Activated T-cell treated with anti-CD3 and anti-CD28 coated beads, Interleukin-2, amount 50 U/mL, for 4 hours (primary cell): ENCODE measurements around the gene FBXL17. TPM values are rescaled to one million over a fixed set of nuclear protein-coding genes. Genes with fewer than 3 reads are reported as not detected.

Experiments
- ATAC-seq, 2 donors: fragments of 200-7000 bp; cut with Tn5 transposase; one replicate each; pipeline ENCODE4 v1.10.0; 2021
- DNase-seq: peaks from one replicate; pipeline ENCODE4 v3.0.0-alpha.2; 2020
- H3K27me3 Mint-ChIP-seq: one replicate; pipeline ENCODE4 v1.8.0; 2021; ENCODE audit warnings: low read depth, mixed read lengths
- H3K36me3 Mint-ChIP-seq: one replicate; pipeline ENCODE4 v1.8.0; 2022; ENCODE audit warnings: mixed read lengths; ENCODE audit not compliant: insufficient read depth
- H3K4me1 Mint-ChIP-seq: one replicate; pipeline ENCODE4 v1.8.0; 2021; ENCODE audit warnings: low read depth, mixed read lengths
- H3K4me3 Mint-ChIP-seq: one replicate; pipeline ENCODE4 v1.8.0; 2021; ENCODE audit warnings: mild to moderate bottlenecking, moderate library complexity, mixed read lengths
- H3K9me3 Mint-ChIP-seq: one replicate; pipeline ENCODE4 v1.8.0; 2021; ENCODE audit warnings: mixed read lengths
- total RNA-seq, 3 donors: library from RNA; stranded (reverse); gene quantifications; one replicate each; pipeline ENCODE4 v1.2.1, GENCODE V29; 2021

Gene FBXL17
- total RNA-seq, 3 donors from 2014 or later: 5.9 to 6.6 (median 6.5) TPM

- Mint-ChIP-seq H3K4me1 (no peaks in the 10 kb centered on the region), H3K9me3 (no peaks in the 10 kb centered on the region), H3K4me3 (no peak overlapping the region), H3K36me3 (peaks cover 14% of the 10 kb centered on the region), H3K27me3 (no peaks in the 10 kb centered on the region)
- ATAC-seq (no peak), DNase-seq (no peak)
These were observed 438.0 kb downstream of the FBXL17 start for GRCh38 chr5:107943923-107944322.

DNA sequence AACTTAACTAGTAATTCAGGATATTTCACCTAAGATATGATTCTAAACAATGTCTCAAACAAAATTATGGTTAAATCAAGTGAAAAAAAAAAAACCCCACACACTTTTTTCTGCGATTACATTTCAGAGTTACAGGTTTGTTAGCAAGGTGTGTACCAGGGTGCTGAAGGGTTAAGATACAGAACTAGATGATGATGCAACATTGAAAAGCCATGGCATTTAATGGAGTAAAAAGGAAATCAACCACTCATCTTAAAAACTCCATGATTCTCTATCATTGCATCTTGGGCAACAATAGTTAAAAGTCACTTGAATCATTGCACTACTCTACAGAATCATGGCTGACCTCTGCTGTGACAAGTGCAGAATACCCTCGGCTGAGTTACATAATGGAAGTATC lies 440.9 kb downstream of the FBXL17 start:
- H3K36me3 Mint-ChIP-seq: peaks cover 17% of the 10 kb centered on the region
- H3K9me3 Mint-ChIP-seq: no peaks in the 10 kb centered on the region
- DNase-seq (no peak), ATAC-seq (no peak)
- H3K4me3 Mint-ChIP-seq: no peak overlapping the region
- no peaks in the 10 kb centered on the region for H3K4me1 Mint-ChIP-seq
- no peaks in the 10 kb centered on the region for H3K27me3 Mint-ChIP-seq

DNA sequence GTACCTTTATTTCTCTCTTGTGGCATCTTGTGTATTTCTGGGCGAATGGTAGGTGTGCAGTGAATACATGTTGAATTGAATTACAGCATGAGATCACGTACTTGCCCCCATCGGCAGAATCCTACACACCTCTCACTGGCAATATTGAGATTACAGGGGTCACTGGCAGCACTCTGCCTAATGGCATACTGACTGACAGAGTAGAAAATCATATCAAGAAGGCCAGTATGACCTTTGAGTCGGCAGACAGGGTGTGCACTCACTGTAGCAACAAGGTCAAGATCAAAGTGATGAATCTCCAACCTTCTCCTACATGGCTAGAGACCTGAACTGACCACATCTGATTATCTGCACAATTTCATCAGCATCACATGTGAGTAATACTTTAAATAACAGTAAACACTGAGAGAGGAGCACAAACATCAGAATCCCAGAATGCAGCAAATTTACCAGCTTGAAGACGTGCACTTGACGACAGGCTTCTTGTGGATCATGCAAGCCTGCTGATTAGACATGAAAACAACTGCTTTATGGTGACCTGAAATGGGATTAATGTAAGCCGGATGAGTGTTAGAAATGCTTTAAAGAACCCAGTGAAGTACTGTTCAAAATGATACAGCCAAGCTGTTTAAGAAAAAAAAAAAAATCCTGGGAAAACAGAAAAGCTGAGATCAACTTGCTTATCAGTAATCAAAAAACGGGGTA lies 444.1 kb downstream of the FBXL17 start:
- no peaks in the 10 kb centered on the region for H3K9me3 Mint-ChIP-seq
- no peaks in the 10 kb centered on the region for H3K27me3 Mint-ChIP-seq

DNA sequence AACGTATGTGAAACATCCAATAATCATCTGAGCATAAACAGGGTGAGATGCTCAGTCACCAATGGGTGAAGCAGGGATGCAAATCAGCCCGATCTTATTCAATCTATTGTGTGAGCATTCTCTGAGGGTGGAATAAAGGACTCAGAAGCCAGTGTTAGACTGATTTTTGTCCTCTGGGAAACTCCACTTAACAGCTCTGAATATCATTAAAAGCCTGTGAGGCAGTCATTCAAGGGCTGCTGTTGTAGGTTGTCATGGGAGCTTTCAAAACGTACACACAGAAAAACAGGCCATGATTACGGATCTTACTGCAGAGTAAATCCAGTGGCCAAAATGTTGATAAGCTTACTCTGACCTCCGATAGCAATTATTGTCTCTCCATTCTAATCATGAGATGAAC lies 444.7 kb downstream of the FBXL17 start:
- ATAC-seq (no peak), DNase-seq (no peak)
- Mint-ChIP-seq H3K9me3 (no peaks in the 10 kb centered on the region), H3K27me3 (no peaks in the 10 kb centered on the region), H3K4me1 (no peaks in the 10 kb centered on the region), H3K36me3 (peaks cover 19% of the 10 kb centered on the region), H3K4me3 (no peak overlapping the region)

More for the DNA sequence above, 444.1 kb downstream of the FBXL17 start:
- DNase-seq (no peak), ATAC-seq (no peak)
- Mint-ChIP-seq H3K36me3 (peaks cover 17% of the 10 kb centered on the region), H3K4me1 (no peaks in the 10 kb centered on the region), H3K4me3 (no peak overlapping the region)

- Mint-ChIP-seq H3K27me3 (no peaks in the 10 kb centered on the region), H3K9me3 (no peaks in the 10 kb centered on the region), H3K4me1 (no peaks in the 10 kb centered on the region), H3K36me3 (peaks cover 18% of the 10 kb centered on the region), H3K4me3 (no peak overlapping the region)
- no peak for DNase-seq
- no peak for ATAC-seq
These were observed 445.4 kb downstream of the FBXL17 start for GRCh38 chr5:107936515-107936914.

GRCh38 chr5:107935645-107936044 lies 446.3 kb downstream of the FBXL17 start:
- DNase-seq: no peak

GRCh38 chr5:107933326-107933725 lies 448.6 kb downstream of the FBXL17 start:
- H3K27me3 Mint-ChIP-seq: no peaks in the 10 kb centered on the region
- no peak overlapping the region for H3K4me3 Mint-ChIP-seq
- DNase-seq (no peak), ATAC-seq (no peak)
- no peaks in the 10 kb centered on the region for H3K4me1 Mint-ChIP-seq
- H3K9me3 Mint-ChIP-seq: no peaks in the 10 kb centered on the region
- peaks cover 7% of the 10 kb centered on the region for H3K36me3 Mint-ChIP-seq

More at GRCh38 chr5:107935645-107936044, 446.3 kb downstream of the FBXL17 start:
- Mint-ChIP-seq H3K9me3 (no peaks in the 10 kb centered on the region), H3K4me3 (no peak overlapping the region), H3K36me3 (peaks cover 15% of the 10 kb centered on the region), H3K27me3 (no peaks in the 10 kb centered on the region), H3K4me1 (no peaks in the 10 kb centered on the region)
- ATAC-seq: no peak

DNA sequence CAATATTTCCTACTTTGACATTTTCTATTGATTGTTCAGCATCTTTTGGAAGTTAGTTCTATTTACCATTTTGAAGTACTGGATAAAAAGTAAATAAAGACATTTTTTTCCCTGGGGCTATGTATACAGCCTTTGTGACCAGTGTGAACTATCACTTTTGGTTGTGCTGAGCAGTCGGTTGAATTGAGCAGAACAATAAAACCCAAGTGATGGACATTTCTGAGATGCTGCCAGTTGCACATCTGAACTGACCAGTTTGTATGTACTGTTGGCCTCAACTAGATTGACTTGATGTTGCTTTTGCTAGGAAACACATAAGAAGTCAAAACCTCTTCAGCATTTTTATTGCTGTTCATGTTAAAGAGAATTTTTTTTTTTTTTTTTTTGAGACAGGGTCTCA lies 451.0 kb downstream of the FBXL17 start:
- Mint-ChIP-seq H3K4me1 (peaks cover 3% of the 10 kb centered on the region), H3K4me3 (no peak overlapping the region), H3K9me3 (no peaks in the 10 kb centered on the region), H3K36me3 (peaks cover 4% of the 10 kb centered on the region), H3K27me3 (no peaks in the 10 kb centered on the region)
- no peak for DNase-seq
- no peak for ATAC-seq

- H3K36me3 Mint-ChIP-seq: peaks cover 2% of the 10 kb centered on the region
- ATAC-seq: no peak
These were observed 451.8 kb downstream of the FBXL17 start for GRCh38 chr5:107930092-107930491.

GRCh38 chr5:107929080-107929479 lies 452.8 kb downstream of the FBXL17 start:
- H3K36me3 Mint-ChIP-seq: peaks cover 2% of the 10 kb centered on the region
- DNase-seq: no peak
- H3K9me3 Mint-ChIP-seq: no peaks in the 10 kb centered on the region
- H3K27me3 Mint-ChIP-seq: no peaks in the 10 kb centered on the region
- no peak overlapping the region for H3K4me3 Mint-ChIP-seq
- H3K4me1 Mint-ChIP-seq: peaks cover 11% of the 10 kb centered on the region
- ATAC-seq: no peak

More at GRCh38 chr5:107930092-107930491, 451.8 kb downstream of the FBXL17 start:
- H3K9me3 Mint-ChIP-seq: no peaks in the 10 kb centered on the region
- DNase-seq: no peak
- H3K4me1 Mint-ChIP-seq: peaks cover 11% of the 10 kb centered on the region
- H3K4me3 Mint-ChIP-seq: no peak overlapping the region
- H3K27me3 Mint-ChIP-seq: no peaks in the 10 kb centered on the region

GRCh38 chr5:107926121-107926520 lies 455.8 kb downstream of the FBXL17 start:
- ATAC-seq: no peak
- peaks cover 11% of the 10 kb centered on the region for H3K4me1 Mint-ChIP-seq
- no peaks in the 10 kb centered on the region for H3K9me3 Mint-ChIP-seq
- DNase-seq: no peak
- H3K4me3 Mint-ChIP-seq: no peak overlapping the region
- H3K27me3 Mint-ChIP-seq: no peaks in the 10 kb centered on the region
- H3K36me3 Mint-ChIP-seq: peaks cover 6% of the 10 kb centered on the region

GRCh38 chr5:107925200-107925599 lies 456.7 kb downstream of the FBXL17 start:
- Mint-ChIP-seq H3K4me1 (peaks cover 11% of the 10 kb centered on the region), H3K27me3 (no peaks in the 10 kb centered on the region), H3K9me3 (no peaks in the 10 kb centered on the region), H3K4me3 (no peak overlapping the region), H3K36me3 (peaks cover 6% of the 10 kb centered on the region)
- DNase-seq (no peak), ATAC-seq (no peak)

DNA sequence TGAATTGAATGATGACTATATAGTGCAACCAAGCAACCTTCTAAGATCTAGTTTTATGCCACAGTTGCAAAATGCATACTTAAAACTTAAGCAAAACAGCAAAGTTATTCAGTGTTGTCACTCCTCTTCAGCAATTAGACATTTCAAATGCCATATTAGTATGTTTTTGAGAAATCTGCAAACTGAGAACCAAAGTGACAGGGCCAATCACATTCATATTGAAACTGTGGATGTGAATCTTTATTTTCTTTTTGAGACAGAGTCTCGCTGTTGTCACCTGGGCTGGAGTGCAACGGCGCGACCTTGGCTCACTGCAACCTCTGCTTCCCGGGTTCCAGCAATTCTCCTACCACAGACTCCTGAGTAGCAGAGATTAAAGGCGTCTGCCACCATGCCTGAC lies 461.9 kb downstream of the FBXL17 start:
- Mint-ChIP-seq H3K4me1 (peaks cover 6% of the 10 kb centered on the region), H3K4me3 (no peak overlapping the region), H3K27me3 (no peaks in the 10 kb centered on the region), H3K9me3 (no peaks in the 10 kb centered on the region), H3K36me3 (peaks cover 10% of the 10 kb centered on the region)
- peak in 1 of 2 donors; percentile 50 for ATAC-seq
- DNase-seq: no peak

DNA sequence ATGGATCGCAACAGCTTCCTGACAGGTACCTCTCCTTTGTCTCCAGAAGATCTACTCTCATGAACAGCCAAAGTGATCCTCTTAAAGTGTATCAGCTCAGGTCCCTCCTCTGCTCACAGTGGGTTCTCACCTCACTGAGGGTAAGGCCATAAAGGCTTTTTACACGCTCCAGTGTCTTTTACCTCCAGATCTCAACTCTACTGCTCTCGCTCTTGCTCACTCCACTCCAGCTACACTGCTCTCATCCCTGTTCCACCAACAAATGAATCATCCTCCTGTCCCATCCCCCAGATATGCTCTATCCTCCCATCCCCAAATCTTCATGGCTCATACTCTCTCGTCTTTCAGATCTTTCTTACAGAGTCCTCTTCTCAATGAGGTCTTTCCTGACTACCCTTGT lies 462.5 kb downstream of the FBXL17 start:
- H3K36me3 Mint-ChIP-seq: peaks cover 10% of the 10 kb centered on the region
- peaks cover 6% of the 10 kb centered on the region for H3K4me1 Mint-ChIP-seq
- DNase-seq: no peak
- no peak for ATAC-seq
- no peaks in the 10 kb centered on the region for H3K9me3 Mint-ChIP-seq
- H3K27me3 Mint-ChIP-seq: no peaks in the 10 kb centered on the region
- H3K4me3 Mint-ChIP-seq: no peak overlapping the region

DNA sequence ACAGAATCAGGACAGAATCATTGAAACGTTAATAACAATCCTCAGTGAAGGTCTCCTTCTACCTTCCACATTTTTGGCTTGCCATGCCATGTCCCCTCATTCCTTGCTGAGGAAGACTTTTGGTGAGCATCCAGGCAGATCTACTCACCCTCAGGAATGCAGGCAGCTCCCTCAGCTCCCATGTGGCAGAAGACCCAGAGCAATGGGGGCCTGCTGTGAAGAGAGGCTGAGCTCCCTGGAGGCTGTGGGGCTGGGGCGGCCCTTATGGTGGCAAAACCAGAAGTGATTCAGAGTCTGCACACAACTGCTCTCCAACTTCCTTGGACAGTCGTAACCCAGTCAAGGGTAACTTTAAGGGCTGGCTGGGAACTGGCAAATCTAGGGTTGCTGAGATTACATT lies 463.9 kb downstream of the FBXL17 start:
- ATAC-seq (no peak), DNase-seq (no peak)
- no peaks in the 10 kb centered on the region for H3K27me3 Mint-ChIP-seq
- H3K4me3 Mint-ChIP-seq: no peak overlapping the region
- H3K9me3 Mint-ChIP-seq: no peaks in the 10 kb centered on the region
- H3K4me1 Mint-ChIP-seq: peaks cover 6% of the 10 kb centered on the region
- H3K36me3 Mint-ChIP-seq: peaks cover 5% of the 10 kb centered on the region
